ENCODE data around the gene LRRC8B.

GRCh38 chr1:89604414-89604735 lies 79.7 kb downstream of the LRRC8B start:
- no peak for TF ChIP-seq CTCF (IDR thresholded peaks at IDR 0.05)
- TF ChIP-seq POLR2A (IDR thresholded peaks at IDR 0.05), result no peak

Data from testis (tissue), 2 donors.